Measurements from ENCODE around the gene PRR18. TPM values are rescaled to one million over a fixed set of nuclear protein-coding genes. Genes with fewer than 3 reads are reported as not detected.

PRR18 gene
- polyA plus RNA-seq, 3 donors from 2014 or later: not detected

DNA sequence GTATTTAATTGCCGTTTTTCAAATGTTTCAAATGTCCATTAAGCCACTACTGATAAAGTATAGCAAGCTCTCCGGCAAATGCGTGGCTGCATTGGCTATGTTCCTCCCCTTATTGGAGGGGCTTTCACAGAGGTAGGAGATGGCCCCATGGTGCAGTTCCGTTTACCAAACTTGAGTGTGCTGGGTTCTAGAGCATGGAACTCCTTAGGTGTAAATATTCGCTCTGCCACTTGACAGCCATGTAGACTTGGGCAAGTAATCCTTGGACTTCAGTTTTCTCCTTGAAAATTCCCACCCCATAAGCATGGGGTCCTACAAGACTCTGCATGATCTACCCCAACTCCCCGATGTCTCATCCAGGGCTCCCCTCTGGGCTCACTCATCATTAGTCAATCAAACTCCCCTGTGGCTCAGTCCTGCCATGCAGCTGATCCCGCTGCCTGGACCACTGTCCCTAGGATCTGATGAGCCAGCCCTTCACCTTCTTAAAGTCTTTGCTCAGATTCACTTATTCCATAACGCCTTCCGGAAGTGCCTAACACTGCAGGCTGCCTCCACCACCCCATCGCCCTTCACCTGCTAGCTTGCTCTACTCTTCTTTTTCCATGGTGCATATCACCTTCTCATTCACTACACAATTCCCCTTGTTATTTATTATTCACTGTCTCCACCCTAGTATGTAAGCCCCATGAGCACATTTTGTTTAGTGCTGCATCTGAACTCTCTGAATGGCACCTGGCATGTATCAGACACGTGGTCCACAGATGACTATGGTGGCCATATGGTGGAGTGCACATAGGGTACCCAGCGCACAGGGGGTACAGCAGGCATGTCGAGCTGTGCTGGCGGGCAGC, 18.8 kb downstream of the PRR18 start:
- H3K27ac Mint-ChIP-seq: no peak overlapping the region
- no peak for DNase-seq
- H3K4me3 Mint-ChIP-seq: no peak overlapping the region
- peaks cover 2 to 9% (median 5%) of the 10 kb centered on the region in 3 donors for H3K27me3 Mint-ChIP-seq (ENCODE audit: low read depth in 3 of 3)
- H3K36me3 Mint-ChIP-seq: no peaks in the 10 kb centered on the region
- peaks cover 0 to under 1% (median 0%) of the 10 kb centered on the region in 6 donors for H3K9me3 Mint-ChIP-seq
- H3K4me1 Mint-ChIP-seq: no peaks in the 10 kb centered on the region

DNA sequence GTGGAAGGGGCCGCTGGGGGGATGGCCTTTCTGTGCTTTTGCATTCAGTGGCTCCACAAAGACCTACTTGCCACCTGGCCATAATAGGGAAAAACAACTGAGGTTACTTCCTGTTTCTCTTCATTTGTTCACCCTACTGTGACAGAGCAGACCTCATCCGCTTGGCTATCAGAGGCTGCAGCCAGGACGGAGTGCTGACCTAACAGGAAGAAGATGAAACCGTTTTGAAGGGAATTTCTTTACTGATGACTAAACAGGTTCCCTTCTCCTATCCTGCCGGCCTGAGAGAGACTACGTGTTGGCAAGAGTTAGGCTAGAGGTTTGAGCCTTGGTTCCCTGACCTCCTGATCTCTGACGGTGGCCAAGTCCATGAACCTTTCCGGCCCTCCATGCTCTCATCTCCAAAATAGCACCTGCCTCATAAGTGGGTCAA, 21.3 kb downstream of the PRR18 start:
- peaks cover 0 to 2% (median 0%) of the 10 kb centered on the region in 6 donors for H3K9me3 Mint-ChIP-seq
- H3K4me1 Mint-ChIP-seq: no peaks in the 10 kb centered on the region
- no peak overlapping the region for H3K27ac Mint-ChIP-seq
- no peak overlapping the region for H3K4me3 Mint-ChIP-seq
- no peaks in the 10 kb centered on the region for H3K36me3 Mint-ChIP-seq
- H3K27me3 Mint-ChIP-seq (ENCODE audit: low read depth in 3 of 3): peaks cover 2 to 14% (median 2%) of the 10 kb centered on the region in 3 donors
- no peak for DNase-seq

DNA sequence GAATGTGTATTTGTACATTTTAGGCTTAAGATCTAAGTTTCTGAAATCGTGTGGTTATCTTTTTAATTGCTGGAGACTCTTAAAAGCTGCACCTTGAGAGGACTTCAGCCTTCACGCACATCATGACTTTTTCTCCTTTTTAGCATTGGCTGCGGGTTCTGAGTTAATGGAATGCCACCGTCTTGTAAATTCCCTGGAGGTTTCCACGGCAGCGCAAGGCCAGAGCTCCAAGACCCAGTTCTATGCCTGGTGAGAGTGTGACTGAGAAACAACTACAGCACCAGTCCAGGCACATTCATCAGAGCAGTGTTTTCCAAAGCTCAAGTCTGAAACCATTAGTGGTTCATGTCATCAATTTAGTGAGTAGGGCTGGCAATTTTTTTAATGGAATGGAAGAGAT, 23.0 kb downstream of the PRR18 start:
- no peaks in the 10 kb centered on the region for H3K4me1 Mint-ChIP-seq
- no peak overlapping the region for H3K4me3 Mint-ChIP-seq
- H3K36me3 Mint-ChIP-seq: no peaks in the 10 kb centered on the region
- no peak overlapping the region for H3K27ac Mint-ChIP-seq
- peaks cover 4 to 10% (median 5%) of the 10 kb centered on the region in 3 donors for H3K27me3 Mint-ChIP-seq (ENCODE audit: low read depth in 3 of 3)
- no peak for DNase-seq
- peaks cover 0 to 2% (median 0%) of the 10 kb centered on the region in 6 donors for H3K9me3 Mint-ChIP-seq

DNA sequence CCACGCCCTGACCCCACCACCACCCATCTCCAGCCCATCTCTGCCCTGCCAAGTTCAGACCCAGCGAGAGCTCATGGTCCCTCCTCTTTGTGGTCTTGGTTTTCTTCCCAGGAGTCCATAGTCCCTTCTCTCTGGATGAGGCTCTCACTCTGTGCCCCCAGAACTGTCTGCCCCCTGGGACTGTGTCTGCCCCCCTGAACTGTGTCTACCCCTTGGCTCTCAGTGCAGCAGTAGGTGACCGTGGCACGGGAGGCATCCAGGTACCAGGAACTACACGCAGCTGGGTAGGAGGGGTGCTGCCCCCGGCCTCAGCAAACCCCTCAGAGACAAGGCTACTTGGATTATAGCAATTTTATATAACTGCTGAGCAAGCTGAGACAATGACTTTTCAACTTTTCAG, 23.6 kb downstream of the PRR18 start:
- Mint-ChIP-seq H3K27me3 (ENCODE audit: low read depth in 3 of 3) (peaks cover 5 to 10% (median 5%) of the 10 kb centered on the region in 3 donors), H3K4me3 (no peak overlapping the region), H3K27ac (no peak overlapping the region), H3K4me1 (no peaks in the 10 kb centered on the region), H3K36me3 (no peaks in the 10 kb centered on the region), H3K9me3 (peaks cover 0 to 2% (median 0%) of the 10 kb centered on the region in 6 donors)
- no peak for DNase-seq

GRCh38 chr6:166282394-166283032, 25.7 kb downstream of the PRR18 start:
- no peak overlapping the region for H3K4me3 Mint-ChIP-seq
- peaks cover 0 to 2% (median 0%) of the 10 kb centered on the region in 6 donors for H3K9me3 Mint-ChIP-seq

DNA sequence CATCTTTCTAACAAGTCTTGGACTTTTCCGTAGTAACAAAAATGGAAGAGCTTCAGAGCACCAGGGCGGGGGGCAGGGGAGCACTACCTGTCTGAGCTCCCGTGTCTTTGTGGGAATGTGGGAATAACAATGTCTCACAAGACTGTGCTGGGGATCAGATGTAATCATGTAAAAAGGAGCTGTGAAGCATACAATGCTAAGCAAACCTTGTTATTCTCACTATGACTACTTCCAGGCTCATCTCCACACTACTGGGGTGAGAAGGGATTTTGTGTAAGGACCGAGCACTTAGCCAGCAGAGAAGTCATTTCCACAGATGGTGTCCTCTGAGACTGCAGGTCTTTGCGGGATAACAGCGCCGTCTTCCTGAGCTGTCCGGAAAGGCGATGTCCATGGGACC, 27.1 kb downstream of the PRR18 start:
- H3K36me3 Mint-ChIP-seq: no peaks in the 10 kb centered on the region
- no peak for DNase-seq
- no peak overlapping the region for H3K4me3 Mint-ChIP-seq
- H3K27ac Mint-ChIP-seq: no peak overlapping the region
- H3K9me3 Mint-ChIP-seq: peaks cover 0 to 2% (median 0%) of the 10 kb centered on the region in 6 donors
- no peaks in the 10 kb centered on the region for H3K4me1 Mint-ChIP-seq
- peaks cover 5 to 10% (median 9%) of the 10 kb centered on the region in 3 donors for H3K27me3 Mint-ChIP-seq (ENCODE audit: low read depth in 3 of 3)

More at GRCh38 chr6:166282394-166283032, 25.7 kb downstream of the PRR18 start:
- H3K27me3 Mint-ChIP-seq (ENCODE audit: low read depth in 3 of 3): peaks cover 5 to 10% (median 9%) of the 10 kb centered on the region in 3 donors
- no peaks in the 10 kb centered on the region for H3K4me1 Mint-ChIP-seq
- no peak overlapping the region for H3K27ac Mint-ChIP-seq
- H3K36me3 Mint-ChIP-seq: no peaks in the 10 kb centered on the region
- DNase-seq: no peak

GRCh38 chr6:166279393-166279679, 28.9 kb downstream of the PRR18 start:
- DNase-seq: no peak
- Mint-ChIP-seq H3K4me1 (peaks cover 6 to 8% of the 10 kb centered on the region in 2 donors), H3K9me3 (peaks cover 0 to under 1% (median 0%) of the 10 kb centered on the region in 6 donors), H3K4me3 (no peak overlapping the region), H3K27me3 (ENCODE audit: low read depth in 3 of 3) (peaks cover 5 to 12% (median 7%) of the 10 kb centered on the region in 3 donors), H3K27ac (peak overlapping the region in 1 of 6 donors; percentile 37), H3K36me3 (no peaks in the 10 kb centered on the region)

DNA sequence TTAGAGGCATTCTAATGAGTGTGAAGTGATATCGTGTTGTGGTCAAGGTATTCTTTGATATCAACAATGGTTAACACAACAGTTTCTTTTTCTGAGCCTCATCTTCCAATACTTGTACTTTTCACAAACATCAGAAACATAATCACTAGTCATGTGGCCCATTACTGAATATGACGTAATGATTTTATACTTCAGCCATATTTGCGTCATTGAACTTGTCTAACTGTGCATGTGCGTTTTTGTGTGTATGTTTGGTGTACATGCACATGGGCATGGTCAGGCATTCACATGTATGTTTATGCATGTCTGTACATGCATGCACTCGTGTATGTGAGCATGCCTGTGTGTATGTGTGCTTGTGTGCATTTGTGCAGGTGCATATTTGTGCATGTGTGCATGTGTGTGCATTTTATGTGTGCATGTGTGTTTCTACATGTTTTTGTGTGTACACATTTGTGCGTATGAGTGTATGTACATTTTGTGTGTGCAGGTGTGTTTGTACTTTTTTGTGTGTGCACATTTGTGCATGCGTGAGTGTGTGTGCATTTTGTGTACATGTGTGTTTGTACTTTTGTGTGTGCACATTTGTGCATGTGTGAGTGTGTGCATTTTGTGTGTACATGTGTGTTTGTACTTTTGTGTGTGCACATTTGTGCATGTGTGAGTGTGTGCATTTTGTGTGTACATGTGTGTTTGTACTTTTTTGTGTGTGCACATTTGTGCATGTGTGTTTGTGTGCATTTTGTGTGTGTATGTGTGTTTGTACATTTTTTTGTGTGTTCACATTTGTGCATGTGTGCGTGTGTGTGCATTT, 29.4 kb downstream of the PRR18 start:
- H3K4me3 Mint-ChIP-seq: no peak overlapping the region
- H3K9me3 Mint-ChIP-seq: no peaks in the 10 kb centered on the region
- H3K36me3 Mint-ChIP-seq: no peaks in the 10 kb centered on the region
- no peak overlapping the region for H3K27ac Mint-ChIP-seq
- H3K27me3 Mint-ChIP-seq (ENCODE audit: low read depth in 3 of 3): peaks cover 7 to 12% (median 10%) of the 10 kb centered on the region in 3 donors
- no peak for DNase-seq
- H3K4me1 Mint-ChIP-seq: peaks cover 8% of the 10 kb centered on the region in 2 donors

GRCh38 chr6:166277892-166278578, 30.2 kb downstream of the PRR18 start:
- H3K9me3 Mint-ChIP-seq: no peaks in the 10 kb centered on the region
- H3K27ac Mint-ChIP-seq: no peak overlapping the region

DNA sequence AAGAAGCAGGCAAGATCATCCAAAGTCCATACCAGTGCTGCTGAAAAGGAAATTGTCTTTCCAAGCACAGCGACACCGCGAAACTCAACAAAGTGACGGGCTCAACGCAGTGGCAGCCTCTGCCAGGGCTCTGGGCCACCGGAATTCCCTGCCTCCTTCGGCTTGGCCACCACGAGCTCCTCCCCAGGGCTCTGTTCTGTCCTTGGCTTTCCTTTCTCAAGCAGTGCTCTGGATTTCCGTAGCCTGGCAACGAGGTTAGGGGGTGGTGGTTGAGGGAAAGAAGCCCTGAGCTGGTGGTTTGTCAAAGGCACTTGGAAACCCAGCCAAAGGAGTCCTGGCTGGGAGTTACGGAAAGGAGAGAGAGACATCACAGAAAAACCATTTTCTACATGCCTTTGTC, 31.2 kb downstream of the PRR18 start:
- H3K9me3 Mint-ChIP-seq: no peaks in the 10 kb centered on the region
- no peak overlapping the region for H3K4me3 Mint-ChIP-seq
- peaks cover 7 to 10% (median 8%) of the 10 kb centered on the region in 3 donors for H3K27me3 Mint-ChIP-seq (ENCODE audit: low read depth in 3 of 3)
- peaks cover 8% of the 10 kb centered on the region in 2 donors for H3K4me1 Mint-ChIP-seq
- no peak for DNase-seq
- H3K27ac Mint-ChIP-seq: no peak overlapping the region
- no peaks in the 10 kb centered on the region for H3K36me3 Mint-ChIP-seq

More at GRCh38 chr6:166277892-166278578, 30.2 kb downstream of the PRR18 start:
- no peak for DNase-seq
- Mint-ChIP-seq H3K4me1 (peaks cover 8% of the 10 kb centered on the region in 2 donors), H3K4me3 (no peak overlapping the region), H3K36me3 (no peaks in the 10 kb centered on the region), H3K27me3 (ENCODE audit: low read depth in 3 of 3) (peaks cover 7 to 12% (median 10%) of the 10 kb centered on the region in 3 donors)

- H3K27ac Mint-ChIP-seq: peak overlapping the region in 2 of 6 donors; percentile 22 to 53
Observed at GRCh38 chr6:166275714-166276166, 32.5 kb downstream of the PRR18 start.

GRCh38 chr6:166274739-166275370, 33.3 kb downstream of the PRR18 start:
- Mint-ChIP-seq H3K36me3 (no peaks in the 10 kb centered on the region), H3K4me1 (peaks cover 8% of the 10 kb centered on the region in 2 donors), H3K27ac (no peak overlapping the region), H3K4me3 (no peak overlapping the region), H3K9me3 (no peaks in the 10 kb centered on the region), H3K27me3 (ENCODE audit: low read depth in 3 of 3) (peaks cover 5 to 8% (median 8%) of the 10 kb centered on the region in 3 donors)
- DNase-seq: no peak

More at GRCh38 chr6:166275714-166276166, 32.5 kb downstream of the PRR18 start:
- no peaks in the 10 kb centered on the region for H3K9me3 Mint-ChIP-seq
- DNase-seq: peak; percentile 78 to 81 (median 78)
- peaks cover 5 to 10% (median 8%) of the 10 kb centered on the region in 3 donors for H3K27me3 Mint-ChIP-seq (ENCODE audit: low read depth in 3 of 3)
- no peaks in the 10 kb centered on the region for H3K36me3 Mint-ChIP-seq
- peaks cover 8% of the 10 kb centered on the region in 2 donors for H3K4me1 Mint-ChIP-seq
- peak overlapping the region in 2 of 5 donors; percentile 14 to 16 for H3K4me3 Mint-ChIP-seq

Data from immature natural killer cell (primary cell).